ENCODE results near the gene IDH3G.
"Not testable (repeated sequence)": the region's sequence is repeated elsewhere in the genome, so short reads cannot be mapped to it uniquely, and the experiment has no call there.

- not testable (repeated sequence) for TF ChIP-seq CTCF, POLR2A (IDR thresholded peaks at IDR 0.05)
Measured at GRCh38 chrX:153742111-153742510, 52.1 kb downstream of the IDH3G start.

Measured in uterus (tissue), 2 donors.